Sigmoid colon (tissue), 7 donors: ENCODE measurements around the gene UNC119. TPM values are rescaled to one million over a fixed set of nuclear protein-coding genes. Genes with fewer than 3 reads are reported as not detected.

Experiments
- DNase-seq: peaks from one replicate; pipeline ENCODE4 v3.0.0-alpha.2; 2019
- H3K27ac ChIP-seq, 4 donors: fragments of 200-600 bp; sonication (generic); one replicate each; pipeline ENCODE4 v1.5.1; 2016 to 2019; ENCODE audit warnings: mild to moderate bottlenecking in 1 of 4
- H3K27me3 ChIP-seq, 3 donors: fragments of 200-600 bp; sonication (generic); one replicate each; pipeline ENCODE4 v1.5.1; 2019; ENCODE audit warnings: mild to moderate bottlenecking in 1 of 3
- H3K36me3 ChIP-seq, 4 donors: fragments of 200-600 bp; sonication (generic); one replicate each; pipeline ENCODE4 v1.5.1; 2016 to 2019
- H3K4me1 ChIP-seq, 4 donors: fragments of 200-600 bp; sonication (generic); one replicate each; pipeline ENCODE4 v1.5.1; 2017 to 2019
- H3K4me3 ChIP-seq, 4 donors: fragments of 200-600 bp; sonication (generic); one replicate each; pipeline ENCODE4 v1.5.1; 2017 to 2019; ENCODE audit warnings: mild to moderate bottlenecking in 2 of 4, moderate library complexity in 1 of 4
- H3K9me3 ChIP-seq, 4 donors: fragments of 200-600 bp in 3 of 4; sonication (generic) in 3 of 4; one replicate each; pipeline versions ENCODE4 v1.5.1 to v1.6.1; 2013 to 2019
- EP300 ChIP-seq, 4 donors: sonication (generic); formaldehyde crosslinking; IDR thresholded peaks; one replicate each; pipeline ENCODE4 v1.6.1; 2017; ENCODE audit warnings: antibody characterized with exemption in 4 of 4
- POLR2A ChIP-seq, 2 donors: fragments of 450-650 bp; IDR thresholded peaks; one replicate each; pipeline ENCODE4 v1.6.1; 2016; ENCODE audit warnings: antibody characterized with exemption in 2 of 2, mild to moderate bottlenecking in 2 of 2, moderate library complexity in 2 of 2
- POLR2AphosphoS5 ChIP-seq, 4 donors: sonication (generic); formaldehyde crosslinking; IDR thresholded peaks; one replicate each; pipeline ENCODE4 v1.6.1; 2017; ENCODE audit warnings: antibody characterized with exemption in 4 of 4
- WGBS, 2 donors: extraction: QIAGEN DNeasy Blood & Tissue Kit; methylation state at CpG; one replicate each; pipeline ENCODE4 v1.1.7; 2013; 5-methylcytosine and 5-hydroxymethylcytosine counted together
- intact Hi-C: fragments of 100-400 bp; cut with DNase I; formaldehyde crosslinking; loops from one replicate; pipeline ENCODE4 v1.15.1; 2023
- polyA plus RNA-seq, 3 donors: library from polyadenylated mRNA; stranded (reverse); fragments of 200-250 nt; gene quantifications; one replicate each; pipeline ENCODE4 v1.2.3, GENCODE V29; 2013
- total RNA-seq, 4 donors: library from RNA; depleted of rRNA; stranded (reverse); fragments of >200 nt; gene quantifications; one replicate each; pipeline ENCODE4 v1.1.0, GENCODE V29; 2016
- TF ChIP-seq, protein P1 (sequence below), 4 experiments: fragments of 450-650 bp in 3 of 4; fragments of 200-600 bp in 1 of 4; IDR thresholded peaks; one replicate each; pipeline ENCODE4 v1.5.1; 2016 to 2019; ENCODE audit warnings: antibody characterized with exemption in 4 of 4, mild to moderate bottlenecking in 3 of 4, moderate library complexity in 2 of 4
- donor health status: healthy with polysubstance abuse.
- donor health status: Bipolar disorder and iron deficiency.
- donor health status: healthy.

The UNC119 gene
- total and polyA plus RNA-seq, 7 donors, result 20.7 to 35.8 (median 24.3) TPM

DNA sequence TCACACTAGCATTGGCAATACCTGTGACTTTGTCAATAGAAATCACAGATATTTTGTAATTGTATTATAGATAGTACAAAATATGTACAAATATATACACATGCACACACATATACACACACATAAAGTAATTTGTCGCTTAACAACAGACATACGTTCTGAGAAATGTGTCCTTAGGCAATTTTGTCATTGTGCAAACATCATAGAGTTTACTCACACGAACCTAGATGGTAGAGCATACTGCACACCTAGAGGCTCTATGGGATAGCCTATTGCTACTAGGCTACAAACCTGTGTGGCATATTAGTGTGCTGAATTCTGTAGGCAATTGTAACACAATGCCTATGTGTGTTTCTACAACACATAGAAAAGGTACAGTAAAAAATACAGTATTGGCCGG lies 11.0 kb downstream of the UNC119 start:
- Histone ChIP-seq H3K36me3 (peaks cover 0 to under 1% (median 0%) of the 10 kb centered on the region in 4 donors), H3K27me3 (no peaks in the 10 kb centered on the region), H3K4me3 (no peak overlapping the region), H3K4me1 (no peaks in the 10 kb centered on the region), H3K27ac (no peak overlapping the region), H3K9me3 (no peaks in the 10 kb centered on the region)
- WGBS, 2 donors, result 53 to 85% methylated on average over 4 of the region's 4 CpGs
- no peak for DNase-seq
- intact Hi-C loops, result no loop called here
- TF ChIP-seq EP300 (IDR thresholded peaks at IDR 0.05) (no peak), POLR2AphosphoS5 (IDR thresholded peaks at IDR 0.05) (no peak), POLR2A (IDR thresholded peaks at IDR 0.05) (no peak)
- TF ChIP-seq, protein P1, sequence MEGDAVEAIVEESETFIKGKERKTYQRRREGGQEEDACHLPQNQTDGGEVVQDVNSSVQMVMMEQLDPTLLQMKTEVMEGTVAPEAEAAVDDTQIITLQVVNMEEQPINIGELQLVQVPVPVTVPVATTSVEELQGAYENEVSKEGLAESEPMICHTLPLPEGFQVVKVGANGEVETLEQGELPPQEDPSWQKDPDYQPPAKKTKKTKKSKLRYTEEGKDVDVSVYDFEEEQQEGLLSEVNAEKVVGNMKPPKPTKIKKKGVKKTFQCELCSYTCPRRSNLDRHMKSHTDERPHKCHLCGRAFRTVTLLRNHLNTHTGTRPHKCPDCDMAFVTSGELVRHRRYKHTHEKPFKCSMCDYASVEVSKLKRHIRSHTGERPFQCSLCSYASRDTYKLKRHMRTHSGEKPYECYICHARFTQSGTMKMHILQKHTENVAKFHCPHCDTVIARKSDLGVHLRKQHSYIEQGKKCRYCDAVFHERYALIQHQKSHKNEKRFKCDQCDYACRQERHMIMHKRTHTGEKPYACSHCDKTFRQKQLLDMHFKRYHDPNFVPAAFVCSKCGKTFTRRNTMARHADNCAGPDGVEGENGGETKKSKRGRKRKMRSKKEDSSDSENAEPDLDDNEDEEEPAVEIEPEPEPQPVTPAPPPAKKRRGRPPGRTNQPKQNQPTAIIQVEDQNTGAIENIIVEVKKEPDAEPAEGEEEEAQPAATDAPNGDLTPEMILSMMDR (IDR thresholded peaks at IDR 0.05), result no peak

DNA sequence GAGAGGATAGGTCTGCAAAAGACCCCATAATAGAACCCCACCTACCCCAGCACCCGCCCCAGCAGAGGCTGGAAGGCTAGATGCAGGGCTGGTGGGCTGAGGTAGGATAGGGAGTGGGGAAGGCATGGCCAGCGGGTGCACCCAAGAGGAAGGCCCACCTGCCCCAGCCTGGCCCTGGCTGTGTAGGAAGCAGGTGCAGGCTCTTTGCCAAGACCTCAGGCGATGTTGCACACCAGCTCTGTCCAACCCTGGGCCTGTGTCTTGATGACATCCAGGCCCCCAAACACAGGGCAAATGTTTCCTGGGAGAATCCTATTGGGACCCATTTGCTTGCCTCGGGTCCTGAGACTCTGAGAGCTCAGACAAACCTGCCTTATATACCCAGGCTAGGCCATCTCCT lies 12.2 kb downstream of the UNC119 start:
- Histone ChIP-seq H3K4me3 (no peak overlapping the region), H3K27ac (no peak overlapping the region), H3K27me3 (no peaks in the 10 kb centered on the region), H3K4me1 (no peaks in the 10 kb centered on the region), H3K36me3 (no peaks in the 10 kb centered on the region), H3K9me3 (no peaks in the 10 kb centered on the region)
- WGBS, 2 donors, result 73 to 82% methylated on average over 4 of the region's 4 CpGs
- DNase-seq, result no peak
- intact Hi-C loops, result no loop called here
- no peak for TF ChIP-seq POLR2AphosphoS5 (IDR thresholded peaks at IDR 0.05)
- no peak for TF ChIP-seq EP300 (IDR thresholded peaks at IDR 0.05)
- TF ChIP-seq POLR2A (IDR thresholded peaks at IDR 0.05), result no peak
- TF ChIP-seq, protein P1 (IDR thresholded peaks at IDR 0.05), result no peak

DNA sequence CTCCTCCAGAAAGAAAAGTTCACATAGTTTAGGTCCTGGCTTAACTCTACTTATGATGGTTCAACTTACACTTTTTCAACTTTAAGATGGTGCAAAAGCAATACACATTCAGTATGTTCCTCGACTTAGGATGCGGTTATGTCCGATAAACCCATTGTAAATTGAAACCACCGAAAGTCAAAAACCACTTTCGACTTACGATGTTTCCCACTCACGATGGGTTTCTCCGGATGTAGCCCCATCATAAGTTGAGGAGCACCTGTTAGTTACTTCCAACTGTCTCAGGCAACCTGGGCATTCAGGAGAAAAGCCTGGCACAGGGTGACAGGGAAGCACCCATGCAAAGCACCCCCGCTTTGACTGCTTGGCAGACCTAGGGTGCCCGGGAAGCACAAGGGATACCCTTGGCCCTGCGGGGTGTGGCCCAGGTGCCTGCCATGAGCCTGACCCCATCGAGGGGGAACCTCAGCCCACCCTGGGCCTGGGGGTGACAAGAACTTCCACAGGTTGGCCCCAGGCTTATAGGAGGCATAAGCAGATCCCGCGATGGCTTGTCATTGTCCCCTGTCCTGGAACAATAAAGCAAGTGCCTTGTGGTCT lies 14.0 kb downstream of the UNC119 start:
- Histone ChIP-seq H3K36me3 (no peaks in the 10 kb centered on the region), H3K4me3 (no peak overlapping the region), H3K27ac (no peak overlapping the region), H3K4me1 (no peaks in the 10 kb centered on the region), H3K9me3 (no peaks in the 10 kb centered on the region), H3K27me3 (no peaks in the 10 kb centered on the region)
- no peak for DNase-seq
- intact Hi-C loops, result no loop called here
- WGBS, 2 donors, result 91 to 92% methylated on average over 14 of the region's 14 CpGs
- no peak for TF ChIP-seq EP300 (IDR thresholded peaks at IDR 0.05)
- TF ChIP-seq, protein P1 (IDR thresholded peaks at IDR 0.05), result no peak

DNA sequence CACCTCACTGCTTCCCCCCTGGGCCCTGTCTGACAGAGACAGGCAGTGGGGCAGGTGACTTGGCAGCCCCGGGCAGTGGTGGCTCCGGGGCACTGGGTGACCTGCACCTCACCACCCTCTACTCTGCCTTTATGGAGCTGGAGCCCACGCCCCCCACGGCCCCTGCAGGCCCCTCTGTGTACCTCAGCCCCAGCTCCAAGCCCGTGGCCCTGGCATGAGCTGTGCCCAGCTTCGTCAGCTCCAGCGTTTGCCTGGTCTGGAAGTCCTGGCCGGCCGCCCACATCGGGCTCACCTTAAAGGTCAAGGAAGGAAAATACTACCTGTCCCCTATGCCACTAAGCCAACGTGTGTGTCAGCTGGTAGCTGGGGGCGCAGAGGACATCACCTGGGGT lies 15.2 kb downstream of the UNC119 start:
- Histone ChIP-seq H3K27me3 (no peaks in the 10 kb centered on the region), H3K4me3 (no peak overlapping the region), H3K36me3 (no peaks in the 10 kb centered on the region), H3K4me1 (no peaks in the 10 kb centered on the region), H3K9me3 (no peaks in the 10 kb centered on the region), H3K27ac (no peak overlapping the region)
- 46 to 81% methylated on average over 12 of the region's 12 CpGs for WGBS, 2 donors
- no peak for DNase-seq
- TF ChIP-seq EP300 (IDR thresholded peaks at IDR 0.05) (no peak), POLR2AphosphoS5 (IDR thresholded peaks at IDR 0.05) (no peak), POLR2A (IDR thresholded peaks at IDR 0.05) (no peak)
- TF ChIP-seq, protein P1 (IDR thresholded peaks at IDR 0.05), result no peak
- intact Hi-C loops, result no loop called here
